HepG2 (cell line): ENCODE results near the gene TK1. TPM values are rescaled to one million over a fixed set of nuclear protein-coding genes. Genes with fewer than 3 reads are reported as not detected.

Experiments used
- FOXO1 ChIP-seq: sonication (generic); formaldehyde crosslinking; IDR thresholded peaks from 2 replicates; pipeline ENCODE4 v1.4.0; 2020; ENCODE audit warnings: missing genetic modification reagents
- LCORL ChIP-seq, 2 experiments: fragments of 450-650 bp in 1 of 2; sonication (generic) in 1 of 2; formaldehyde crosslinking in 1 of 2; IDR thresholded peaks; 2 replicates each; pipeline versions ENCODE4 v1.5.0 to v1.6.1; 2017 to 2020; ENCODE audit warnings: antibody characterized with exemption in 1 of 2, missing genetic modification reagents in 1 of 2
- PHF21A ChIP-seq: sonication (generic); formaldehyde crosslinking; IDR thresholded peaks from 2 replicates; pipeline ENCODE4 v1.5.0; 2020; ENCODE audit warnings: mild to moderate bottlenecking, missing genetic modification reagents
- RFX1 ChIP-seq: fragments of 450-650 bp; IDR thresholded peaks from 2 replicates; pipeline ENCODE4 v1.6.1; 2017
- RORA ChIP-seq: sonication (generic); formaldehyde crosslinking; IDR thresholded peaks from 2 replicates; pipeline ENCODE4 v1.5.0; 2020; ENCODE audit warnings: mild to moderate bottlenecking, missing genetic modification reagents, moderate library complexity
- SRSF1 ChIP-seq: fragments of 200-400 bp; formaldehyde crosslinking; optimal IDR thresholded peaks from 2 replicates; pipeline ENCODE3; 2017; ENCODE audit warnings: mild to moderate bottlenecking, low read depth, low read length, moderate library complexity
- SRSF9 ChIP-seq: fragments of 200-400 bp; formaldehyde crosslinking; IDR thresholded peaks from 2 replicates; pipeline ENCODE4 v1.6.1; 2018; ENCODE audit warnings: borderline replicate concordance, mild to moderate bottlenecking, low read depth, low read length; ENCODE audit not compliant: insufficient read depth, poor library complexity, severe bottlenecking
- TCF12 ChIP-seq, 2 experiments: fragments of 450-650 bp in 1 of 2; sonication (generic) in 1 of 2; formaldehyde crosslinking in 1 of 2; IDR thresholded peaks; 2 replicates each; pipeline versions ENCODE4 v1.6.1 to v1.8.0; 2017 to 2022; ENCODE audit warnings: antibody characterized with exemption in 1 of 2, mild to moderate bottlenecking in 1 of 2, missing genetic modification reagents in 1 of 2, moderate library complexity in 1 of 2
- ZBTB20 ChIP-seq: sonication (generic); formaldehyde crosslinking; IDR thresholded peaks from 2 replicates; pipeline ENCODE4 v1.8.1; 2023; ENCODE audit warnings: missing genetic modification reagents, low read depth, mild to moderate bottlenecking, borderline replicate concordance
- ZC3H4 ChIP-seq: sonication (generic); formaldehyde crosslinking; IDR thresholded peaks from 2 replicates; pipeline ENCODE4 v1.4.0; 2020; ENCODE audit warnings: missing genetic modification reagents, borderline replicate concordance
- ZNF256 ChIP-seq: sonication (generic); formaldehyde crosslinking; conservative IDR thresholded peaks from 2 replicates; pipeline ENCODE4 v1.4.0; 2020; ENCODE audit warnings: missing genetic modification reagents
- ZNF263 ChIP-seq: sonication (generic); formaldehyde crosslinking; IDR thresholded peaks from 2 replicates; pipeline ENCODE4 v1.4.0; 2020; ENCODE audit warnings: missing genetic modification reagents
- ZNF746 ChIP-seq: sonication (generic); formaldehyde crosslinking; IDR thresholded peaks from 2 replicates; pipeline ENCODE4 v1.8.0; 2022; ENCODE audit warnings: mild to moderate bottlenecking, missing genetic modification reagents
- ZSCAN5A ChIP-seq: sonication (generic); formaldehyde crosslinking; IDR thresholded peaks from 2 replicates; pipeline ENCODE4 v1.8.0; 2022; ENCODE audit warnings: mild to moderate bottlenecking, missing genetic modification reagents, borderline replicate concordance
- polyA plus RNA-seq, 8 experiments: library from polyadenylated mRNA; depleted of rRNA in 3 of 8; stranded (reverse) in 7 of 8; unstranded in 1 of 8; fragments of >200 nt; fragmentation: Illumina TruSeq in 4 of 8; extraction: Trizol in 4 of 8; gene quantifications; 2 replicates each; pipeline versions ENCODE4 v1.2.1 to v1.2.3, GENCODE V29; 2011 to 2016; ENCODE audit warnings: low read depth in 4 of 8, missing spikeins in 1 of 8, mixed read lengths in 1 of 8; ENCODE audit not compliant: insufficient read depth in 1 of 8
- total RNA-seq, 5 experiments: library from RNA; depleted of rRNA; stranded (reverse); fragments of >200 nt; fragmentation: Illumina TruSeq; extraction: Trizol; gene quantifications; 2 replicates each; pipeline ENCODE4 v1.2.3, GENCODE V29; 2016; ENCODE audit warnings: low read depth in 1 of 5
- TF ChIP-seq, protein P1 (sequence below): sonication (generic); formaldehyde crosslinking; IDR thresholded peaks from 2 replicates; pipeline ENCODE4 v1.4.0; 2020; ENCODE audit warnings: mild to moderate bottlenecking, missing genetic modification reagents
- TF ChIP-seq, protein P2 (sequence below): IDR thresholded peaks from 2 replicates; pipeline ENCODE4 v1.6.1; 2016; ENCODE audit warnings: low read depth, missing genetic modification reagents, missing compliant biosample characterization
- TF ChIP-seq, protein P3 (sequence below): sonication (generic); formaldehyde crosslinking; IDR thresholded peaks from 2 replicates; pipeline ENCODE4 v1.4.0; 2020; ENCODE audit warnings: missing genetic modification reagents, borderline replicate concordance

Gene TK1
- total and polyA plus RNA-seq, 2 of the 13 experiments (the other 11 are each of a cell fraction or from before 2014, with no cell fraction given) = 45.0 to 96.0 TPM

DNA sequence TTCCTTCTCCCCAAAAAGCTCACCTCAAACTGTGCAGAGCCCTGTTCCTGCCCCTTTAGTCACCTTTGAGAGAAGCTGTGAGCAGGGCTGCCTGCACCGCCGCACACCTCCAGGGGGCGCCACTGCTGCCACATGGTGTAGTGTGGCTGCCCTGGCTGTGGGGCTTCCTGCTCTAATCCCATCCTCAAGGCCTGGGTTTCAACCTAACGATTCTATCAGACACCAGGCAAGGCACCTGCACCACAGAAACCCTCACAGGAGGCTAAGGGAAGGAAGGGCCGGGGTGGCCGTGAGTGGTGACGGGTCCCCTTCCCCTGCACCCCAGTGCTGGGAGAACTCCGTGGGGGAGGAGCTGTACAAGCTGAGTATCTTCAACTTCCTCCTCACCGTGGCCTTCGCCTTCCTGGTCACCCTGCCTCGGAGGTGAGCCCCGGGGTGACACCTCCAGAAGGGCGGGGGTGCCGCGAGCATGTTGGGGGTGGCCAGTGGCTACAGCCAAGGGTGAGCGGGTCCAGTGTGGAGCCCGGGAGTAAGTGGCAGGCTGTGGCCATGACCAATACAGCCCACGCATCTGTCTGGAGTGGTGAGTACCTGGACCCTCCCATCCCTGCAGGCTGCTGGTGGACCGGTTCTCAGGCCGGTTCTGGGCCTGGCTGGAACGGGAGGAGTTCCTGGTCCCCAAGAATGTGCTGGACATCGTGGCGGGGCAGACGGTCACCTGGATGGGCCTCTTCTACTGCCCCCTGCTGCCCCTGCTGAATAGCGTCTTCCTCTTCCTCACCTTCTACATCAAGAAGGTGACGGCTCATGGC, 49.3 kb downstream of the TK1 start (continued):
- TF ChIP-seq SRSF9 (no peak), RFX1 (no peak), ZNF263 (CRISPR knock-in tag) (peak; percentile 72), RORA (CRISPR knock-in tag) (no peak), ZNF746 (CRISPR knock-in tag) (peak; percentile 39; the same call in 1 of the 2 replicates), PHF21A (CRISPR knock-in tag) (peak; percentile 21; the same call in 1 of the 2 replicates), ZBTB20 (CRISPR knock-in tag) (no peak), SRSF1 (no peak), ZNF256 (CRISPR knock-in tag) (no peak), LCORL (IDR thresholded peaks at IDR 0.05) (no peak), LCORL (CRISPR knock-in tag; IDR thresholded peaks at IDR 0.05) (0 out of 2 replicates have a peak, but pooled peaks have one; percentile 32), ZSCAN5A (CRISPR knock-in tag) (no peak), FOXO1 (CRISPR knock-in tag) (no peak), ZC3H4 (CRISPR knock-in tag) (no peak), TCF12 (IDR thresholded peaks at IDR 0.05) (no peak), TCF12 (CRISPR knock-in tag; IDR thresholded peaks at IDR 0.05) (peak; percentile 73; the same call in 1 of the 2 replicates)
- TF ChIP-seq, protein P1, sequence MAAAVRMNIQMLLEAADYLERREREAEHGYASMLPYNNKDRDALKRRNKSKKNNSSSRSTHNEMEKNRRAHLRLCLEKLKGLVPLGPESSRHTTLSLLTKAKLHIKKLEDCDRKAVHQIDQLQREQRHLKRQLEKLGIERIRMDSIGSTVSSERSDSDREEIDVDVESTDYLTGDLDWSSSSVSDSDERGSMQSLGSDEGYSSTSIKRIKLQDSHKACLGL = no peak
- TF ChIP-seq, protein P2, sequence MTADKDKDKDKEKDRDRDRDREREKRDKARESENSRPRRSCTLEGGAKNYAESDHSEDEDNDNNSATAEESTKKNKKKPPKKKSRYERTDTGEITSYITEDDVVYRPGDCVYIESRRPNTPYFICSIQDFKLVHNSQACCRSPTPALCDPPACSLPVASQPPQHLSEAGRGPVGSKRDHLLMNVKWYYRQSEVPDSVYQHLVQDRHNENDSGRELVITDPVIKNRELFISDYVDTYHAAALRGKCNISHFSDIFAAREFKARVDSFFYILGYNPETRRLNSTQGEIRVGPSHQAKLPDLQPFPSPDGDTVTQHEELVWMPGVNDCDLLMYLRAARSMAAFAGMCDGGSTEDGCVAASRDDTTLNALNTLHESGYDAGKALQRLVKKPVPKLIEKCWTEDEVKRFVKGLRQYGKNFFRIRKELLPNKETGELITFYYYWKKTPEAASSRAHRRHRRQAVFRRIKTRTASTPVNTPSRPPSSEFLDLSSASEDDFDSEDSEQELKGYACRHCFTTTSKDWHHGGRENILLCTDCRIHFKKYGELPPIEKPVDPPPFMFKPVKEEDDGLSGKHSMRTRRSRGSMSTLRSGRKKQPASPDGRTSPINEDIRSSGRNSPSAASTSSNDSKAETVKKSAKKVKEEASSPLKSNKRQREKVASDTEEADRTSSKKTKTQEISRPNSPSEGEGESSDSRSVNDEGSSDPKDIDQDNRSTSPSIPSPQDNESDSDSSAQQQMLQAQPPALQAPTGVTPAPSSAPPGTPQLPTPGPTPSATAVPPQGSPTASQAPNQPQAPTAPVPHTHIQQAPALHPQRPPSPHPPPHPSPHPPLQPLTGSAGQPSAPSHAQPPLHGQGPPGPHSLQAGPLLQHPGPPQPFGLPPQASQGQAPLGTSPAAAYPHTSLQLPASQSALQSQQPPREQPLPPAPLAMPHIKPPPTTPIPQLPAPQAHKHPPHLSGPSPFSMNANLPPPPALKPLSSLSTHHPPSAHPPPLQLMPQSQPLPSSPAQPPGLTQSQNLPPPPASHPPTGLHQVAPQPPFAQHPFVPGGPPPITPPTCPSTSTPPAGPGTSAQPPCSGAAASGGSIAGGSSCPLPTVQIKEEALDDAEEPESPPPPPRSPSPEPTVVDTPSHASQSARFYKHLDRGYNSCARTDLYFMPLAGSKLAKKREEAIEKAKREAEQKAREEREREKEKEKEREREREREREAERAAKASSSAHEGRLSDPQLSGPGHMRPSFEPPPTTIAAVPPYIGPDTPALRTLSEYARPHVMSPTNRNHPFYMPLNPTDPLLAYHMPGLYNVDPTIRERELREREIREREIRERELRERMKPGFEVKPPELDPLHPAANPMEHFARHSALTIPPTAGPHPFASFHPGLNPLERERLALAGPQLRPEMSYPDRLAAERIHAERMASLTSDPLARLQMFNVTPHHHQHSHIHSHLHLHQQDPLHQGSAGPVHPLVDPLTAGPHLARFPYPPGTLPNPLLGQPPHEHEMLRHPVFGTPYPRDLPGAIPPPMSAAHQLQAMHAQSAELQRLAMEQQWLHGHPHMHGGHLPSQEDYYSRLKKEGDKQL = no peak
- TF ChIP-seq, protein P3, sequence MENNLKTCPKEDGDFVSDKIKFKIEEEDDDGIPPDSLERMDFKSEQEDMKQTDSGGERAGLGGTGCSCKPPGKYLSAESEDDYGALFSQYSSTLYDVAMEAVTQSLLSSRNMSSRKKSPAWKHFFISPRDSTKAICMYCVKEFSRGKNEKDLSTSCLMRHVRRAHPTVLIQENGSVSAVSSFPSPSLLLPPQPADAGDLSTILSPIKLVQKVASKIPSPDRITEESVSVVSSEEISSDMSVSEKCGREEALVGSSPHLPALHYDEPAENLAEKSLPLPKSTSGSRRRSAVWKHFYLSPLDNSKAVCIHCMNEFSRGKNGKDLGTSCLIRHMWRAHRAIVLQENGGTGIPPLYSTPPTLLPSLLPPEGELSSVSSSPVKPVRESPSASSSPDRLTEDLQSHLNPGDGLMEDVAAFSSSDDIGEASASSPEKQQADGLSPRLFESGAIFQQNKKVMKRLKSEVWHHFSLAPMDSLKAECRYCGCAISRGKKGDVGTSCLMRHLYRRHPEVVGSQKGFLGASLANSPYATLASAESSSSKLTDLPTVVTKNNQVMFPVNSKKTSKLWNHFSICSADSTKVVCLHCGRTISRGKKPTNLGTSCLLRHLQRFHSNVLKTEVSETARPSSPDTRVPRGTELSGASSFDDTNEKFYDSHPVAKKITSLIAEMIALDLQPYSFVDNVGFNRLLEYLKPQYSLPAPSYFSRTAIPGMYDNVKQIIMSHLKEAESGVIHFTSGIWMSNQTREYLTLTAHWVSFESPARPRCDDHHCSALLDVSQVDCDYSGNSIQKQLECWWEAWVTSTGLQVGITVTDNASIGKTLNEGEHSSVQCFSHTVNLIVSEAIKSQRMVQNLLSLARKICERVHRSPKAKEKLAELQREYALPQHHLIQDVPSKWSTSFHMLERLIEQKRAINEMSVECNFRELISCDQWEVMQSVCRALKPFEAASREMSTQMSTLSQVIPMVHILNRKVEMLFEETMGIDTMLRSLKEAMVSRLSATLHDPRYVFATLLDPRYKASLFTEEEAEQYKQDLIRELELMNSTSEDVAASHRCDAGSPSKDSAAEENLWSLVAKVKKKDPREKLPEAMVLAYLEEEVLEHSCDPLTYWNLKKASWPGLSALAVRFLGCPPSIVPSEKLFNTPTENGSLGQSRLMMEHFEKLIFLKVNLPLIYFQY = no peak
